ENCODE data around the gene PALLD.
"Not testable (repeated sequence)": the region's sequence is repeated elsewhere in the genome, so short reads cannot be mapped to it uniquely, and the experiment has no call there.

PALLD gene

GRCh38 chr4:168496834-168497233 is at the start of gene PALLD:
Gene PALLD (plus strand): TSS chr4:168497052.
- DNase-seq: no peak

GRCh38 chr4:168449063-168449462 is 47.8 kb upstream of the PALLD start:
- not testable (repeated sequence) for DNase-seq

- DNase-seq: no peak
These were observed 47.0 kb upstream of the PALLD start for GRCh38 chr4:168449719-168450452.

- DNase-seq: no peak
These were observed 45.5 kb upstream of the PALLD start for GRCh38 chr4:168451331-168451730.

GRCh38 chr4:168451744-168452390 is 45.0 kb upstream of the PALLD start:
- no peak for DNase-seq

- no peak for DNase-seq
These were observed 43.7 kb upstream of the PALLD start for GRCh38 chr4:168453146-168453545.

GRCh38 chr4:168458256-168458655 is 38.6 kb upstream of the PALLD start:
- not testable (repeated sequence) for DNase-seq

GRCh38 chr4:168461821-168462220 is 35.0 kb upstream of the PALLD start:
- DNase-seq: no peak

GRCh38 chr4:168472920-168473319 is 23.9 kb upstream of the PALLD start:
- DNase-seq: no peak

- DNase-seq: no peak
These were observed 22.1 kb upstream of the PALLD start for GRCh38 chr4:168474660-168475320.

GRCh38 chr4:168475745-168476144 is 21.1 kb upstream of the PALLD start:
- DNase-seq: no peak

- no peak for DNase-seq
These were observed 18.0 kb upstream of the PALLD start for GRCh38 chr4:168478868-168479267.

GRCh38 chr4:168480931-168481611 is 15.8 kb upstream of the PALLD start:
- DNase-seq: peak in 4 of 56 donors; percentile 2 to 27 (median 7)

GRCh38 chr4:168483811-168484210 is 13.0 kb upstream of the PALLD start:
- no peak for DNase-seq

- no peak for DNase-seq
These were observed 12.2 kb upstream of the PALLD start for GRCh38 chr4:168484626-168485025.

GRCh38 chr4:168485156-168485910 is 11.5 kb upstream of the PALLD start:
- DNase-seq: no peak

- DNase-seq: no peak
These were observed 10.0 kb upstream of the PALLD start for GRCh38 chr4:168486912-168487281.

- no peak for DNase-seq
These were observed 9.4 kb upstream of the PALLD start for GRCh38 chr4:168487282-168488035.

GRCh38 chr4:168488869-168489274 is 8.0 kb upstream of the PALLD start:
- DNase-seq: no peak

GRCh38 chr4:168489616-168490015 is 7.2 kb upstream of the PALLD start:
- no peak for DNase-seq
